GM12865 (cell line): Measurements from ENCODE around the gene PTPRN.

Source experiments
- DNase-seq: peaks from one replicate; pipeline ENCODE4 v3.0.0; 2010; ENCODE audit warnings: low read depth
- H3K4me3 ChIP-seq: 2 replicates; pipeline ENCODE4 v1.5.1; 2011; ENCODE audit warnings: mild to moderate bottlenecking, low read depth, low read length, control low read depth
- TF ChIP-seq, protein P1 (sequence below): IDR thresholded peaks from 2 replicates; pipeline ENCODE4 v1.5.1; 2011; ENCODE audit warnings: low read length, control low read depth, low read depth, inconsistent platforms; ENCODE audit not compliant: insufficient read depth; ENCODE audit errors: missing control alignments

Gene PTPRN

DNA sequence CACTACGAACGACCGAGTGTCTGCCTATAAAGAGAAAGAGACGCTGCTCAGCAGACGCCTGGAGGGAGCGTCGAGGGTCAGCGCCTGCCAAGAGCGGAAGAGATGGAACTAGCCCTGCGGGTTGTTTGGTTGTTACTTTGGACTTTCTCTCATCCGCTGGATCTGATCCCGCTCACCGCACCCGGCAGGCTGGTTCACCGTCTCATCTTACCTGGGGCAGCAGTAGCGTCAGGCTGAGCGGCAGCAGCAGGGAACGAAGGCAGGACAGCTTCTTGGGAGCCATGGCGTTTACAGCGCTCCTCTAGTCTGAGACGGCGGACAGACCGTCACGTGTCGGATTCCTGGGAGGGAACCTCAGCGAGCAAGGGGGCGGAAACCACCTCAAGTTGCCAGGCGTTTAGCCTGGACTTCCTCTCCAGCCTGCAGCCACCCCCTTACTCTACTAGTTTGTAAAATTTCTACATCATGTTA, 65.9 kb downstream of the PTPRN start:
- DNase-seq, result no peak
- H3K4me3 ChIP-seq, result no peak overlapping the region
- TF ChIP-seq, protein P1, sequence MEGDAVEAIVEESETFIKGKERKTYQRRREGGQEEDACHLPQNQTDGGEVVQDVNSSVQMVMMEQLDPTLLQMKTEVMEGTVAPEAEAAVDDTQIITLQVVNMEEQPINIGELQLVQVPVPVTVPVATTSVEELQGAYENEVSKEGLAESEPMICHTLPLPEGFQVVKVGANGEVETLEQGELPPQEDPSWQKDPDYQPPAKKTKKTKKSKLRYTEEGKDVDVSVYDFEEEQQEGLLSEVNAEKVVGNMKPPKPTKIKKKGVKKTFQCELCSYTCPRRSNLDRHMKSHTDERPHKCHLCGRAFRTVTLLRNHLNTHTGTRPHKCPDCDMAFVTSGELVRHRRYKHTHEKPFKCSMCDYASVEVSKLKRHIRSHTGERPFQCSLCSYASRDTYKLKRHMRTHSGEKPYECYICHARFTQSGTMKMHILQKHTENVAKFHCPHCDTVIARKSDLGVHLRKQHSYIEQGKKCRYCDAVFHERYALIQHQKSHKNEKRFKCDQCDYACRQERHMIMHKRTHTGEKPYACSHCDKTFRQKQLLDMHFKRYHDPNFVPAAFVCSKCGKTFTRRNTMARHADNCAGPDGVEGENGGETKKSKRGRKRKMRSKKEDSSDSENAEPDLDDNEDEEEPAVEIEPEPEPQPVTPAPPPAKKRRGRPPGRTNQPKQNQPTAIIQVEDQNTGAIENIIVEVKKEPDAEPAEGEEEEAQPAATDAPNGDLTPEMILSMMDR, result no peak
